Activated CD4-positive, CD25-positive, alpha-beta regulatory T cell treated with anti-CD3 and anti-CD28 coated beads, Interleukin-2, amount 50 U/mL, for 72 hours (primary cell): Measurements from ENCODE around the gene GDAP1L1.
"Not testable (repeated sequence)": the region's sequence is repeated elsewhere in the genome, so short reads cannot be mapped to it uniquely, and the experiment has no call there.

Experiments used
- DNase-seq: peaks from one replicate; pipeline ENCODE4 v3.0.0; 2021

The GDAP1L1 gene

GRCh38 chr20:44221368-44221954 is 25.6 kb upstream of the GDAP1L1 start:
- DNase-seq: no peak

DNA sequence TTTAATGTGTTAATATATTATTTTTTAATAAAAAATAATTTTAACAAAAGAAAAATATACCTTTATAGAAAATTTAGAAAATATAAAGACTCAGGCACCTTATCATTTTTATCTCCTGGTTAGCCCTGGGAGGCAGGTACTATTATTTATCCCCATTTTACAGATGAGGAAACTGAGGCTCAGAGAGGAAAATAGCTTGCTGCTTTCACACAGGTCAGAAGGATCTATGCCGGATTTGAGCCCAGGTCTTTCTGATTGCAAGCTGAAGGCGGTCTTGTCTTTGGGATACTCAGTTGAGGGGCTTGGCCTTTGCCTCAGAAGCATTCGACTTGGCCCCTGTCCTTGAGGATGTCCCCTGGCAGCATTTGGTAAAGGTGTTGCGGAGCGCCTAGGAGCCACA is 25.1 kb upstream of the GDAP1L1 start:
- no peak for DNase-seq

DNA sequence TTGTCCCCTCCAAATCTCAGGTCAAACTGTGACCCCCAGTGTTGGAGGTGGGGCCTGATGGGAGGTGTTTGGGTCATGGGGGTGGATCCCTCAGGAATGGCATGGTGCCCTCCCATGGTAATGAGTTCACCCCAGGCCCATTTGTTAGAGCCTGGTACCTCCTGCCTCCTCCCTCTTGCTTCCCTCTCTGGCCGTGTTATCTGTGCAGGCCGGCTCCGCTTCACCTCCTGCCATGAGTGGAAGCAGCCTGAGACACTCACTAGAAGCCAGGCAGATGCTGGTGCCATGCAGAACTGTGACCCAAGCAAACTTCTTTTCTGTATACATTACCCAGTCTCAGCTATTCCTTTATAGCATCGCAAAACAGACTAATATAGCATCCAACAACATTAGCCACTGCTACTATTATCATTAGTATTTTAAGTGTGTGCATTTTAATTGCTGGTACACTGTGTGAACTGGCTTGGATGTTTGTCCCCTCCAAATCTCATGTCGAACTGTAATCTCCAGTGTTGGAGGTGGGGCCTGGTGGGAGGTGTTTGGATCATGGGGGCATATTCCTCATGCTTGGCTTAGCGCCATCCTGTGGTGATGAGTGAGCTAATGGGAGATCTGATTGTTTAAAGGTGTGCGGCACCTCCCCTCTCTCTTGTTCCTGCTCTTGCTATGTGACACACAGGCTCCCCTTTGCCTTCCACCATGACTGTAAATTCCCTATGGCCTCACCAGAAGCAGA is 24.3 kb upstream of the GDAP1L1 start:
- no peak for DNase-seq

- DNase-seq: no peak
Observed at GRCh38 chr20:44223721-44224120, 23.4 kb upstream of the GDAP1L1 start.

GRCh38 chr20:44224637-44225036 is 22.5 kb upstream of the GDAP1L1 start:
- DNase-seq: no peak

DNA sequence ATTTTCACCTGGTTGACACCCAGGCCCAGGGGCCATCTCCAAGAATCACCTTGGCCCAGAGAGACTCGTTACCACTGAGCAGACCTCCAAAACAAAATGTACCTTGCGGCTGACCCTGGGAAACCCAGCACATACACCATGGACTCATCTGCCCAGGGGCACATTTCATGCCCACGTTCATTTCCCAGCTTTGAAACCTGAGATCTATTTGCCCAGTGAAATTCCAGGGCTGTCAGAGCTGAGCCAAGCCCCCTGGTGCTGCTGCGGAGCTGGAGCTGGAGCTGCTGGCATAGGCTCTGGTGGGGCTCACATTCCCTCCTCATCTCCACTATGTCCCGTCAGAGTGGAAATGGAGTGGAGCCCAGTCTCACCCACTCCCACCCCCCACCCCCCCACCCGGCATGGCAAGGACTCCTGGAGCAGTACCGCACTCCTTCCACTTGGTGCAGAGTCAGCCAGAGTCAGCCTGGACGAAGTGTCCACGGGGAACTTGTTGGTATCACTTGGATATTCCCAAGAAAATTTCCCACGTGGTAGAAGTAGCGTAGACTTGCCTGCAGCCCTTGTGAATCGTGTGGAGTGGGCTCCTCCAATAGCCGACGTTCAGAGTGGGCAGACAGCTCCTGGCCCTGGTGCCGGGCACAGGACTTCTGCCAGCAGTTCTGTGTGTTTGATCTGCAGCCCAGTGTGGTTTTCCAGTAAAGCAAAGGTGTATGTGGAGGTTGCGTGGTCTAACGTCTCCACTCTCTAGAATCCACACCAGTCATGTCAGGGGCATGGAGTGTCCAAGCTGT is 18.4 kb upstream of the GDAP1L1 start:
- DNase-seq: no peak

GRCh38 chr20:44231193-44231592 is 15.9 kb upstream of the GDAP1L1 start:
- no peak for DNase-seq

DNA sequence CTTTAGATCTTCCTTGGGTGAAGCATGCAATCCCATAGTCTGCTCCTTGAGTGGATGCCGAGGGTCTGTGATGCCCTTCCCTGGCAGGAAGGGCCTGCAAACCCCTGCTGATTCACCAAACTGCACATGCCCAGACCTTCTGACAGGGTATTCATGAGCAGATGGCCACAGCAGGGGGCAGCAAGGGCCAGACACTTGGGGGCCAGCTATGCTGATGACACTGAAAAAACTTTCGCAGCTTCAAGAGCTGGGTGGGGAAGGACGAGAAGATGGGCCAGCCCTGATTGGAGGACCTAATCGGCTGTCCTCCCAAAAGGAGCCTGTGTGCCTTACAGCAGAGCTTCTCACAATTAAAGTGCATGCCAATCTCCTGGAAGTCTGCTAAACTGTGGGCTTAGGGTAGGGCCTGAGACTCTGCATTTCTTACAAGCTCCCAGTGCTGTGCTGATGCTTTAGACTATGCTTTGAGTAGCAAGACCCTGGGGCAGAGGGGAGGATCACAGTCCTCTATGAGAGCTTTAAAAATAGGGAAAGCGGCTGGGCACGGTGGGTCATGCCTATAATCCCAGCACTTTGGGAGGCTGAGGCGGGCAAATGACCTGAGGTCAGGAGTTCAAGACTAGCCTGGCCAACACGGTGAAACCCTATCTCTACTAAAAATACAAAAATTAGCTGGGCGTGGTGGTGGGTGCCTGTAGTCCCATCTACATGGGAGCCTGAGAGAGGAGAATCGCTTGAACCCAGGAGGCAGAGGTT is 15.2 kb upstream of the GDAP1L1 start:
- DNase-seq: no peak

DNA sequence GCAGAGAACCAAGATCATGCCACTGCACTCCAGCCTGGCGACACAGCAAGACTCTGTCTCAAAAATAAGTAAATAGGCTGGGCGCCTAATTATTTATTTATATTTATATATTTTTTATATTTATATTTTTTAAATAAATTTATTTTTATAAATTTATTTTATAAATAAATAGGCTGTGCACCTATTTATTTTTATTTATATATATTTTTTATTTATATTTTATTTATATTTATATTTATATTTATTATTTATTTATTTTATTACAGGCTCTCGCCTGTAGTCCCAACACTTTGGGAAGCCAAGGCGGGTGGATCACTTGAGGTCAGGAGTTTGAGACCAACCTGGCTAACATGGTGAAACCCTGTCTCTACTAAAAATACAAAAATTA is 14.6 kb upstream of the GDAP1L1 start:
- DNase-seq: not testable (repeated sequence)

- no peak for DNase-seq
Observed at GRCh38 chr20:44233436-44234016, 13.6 kb upstream of the GDAP1L1 start.

DNA sequence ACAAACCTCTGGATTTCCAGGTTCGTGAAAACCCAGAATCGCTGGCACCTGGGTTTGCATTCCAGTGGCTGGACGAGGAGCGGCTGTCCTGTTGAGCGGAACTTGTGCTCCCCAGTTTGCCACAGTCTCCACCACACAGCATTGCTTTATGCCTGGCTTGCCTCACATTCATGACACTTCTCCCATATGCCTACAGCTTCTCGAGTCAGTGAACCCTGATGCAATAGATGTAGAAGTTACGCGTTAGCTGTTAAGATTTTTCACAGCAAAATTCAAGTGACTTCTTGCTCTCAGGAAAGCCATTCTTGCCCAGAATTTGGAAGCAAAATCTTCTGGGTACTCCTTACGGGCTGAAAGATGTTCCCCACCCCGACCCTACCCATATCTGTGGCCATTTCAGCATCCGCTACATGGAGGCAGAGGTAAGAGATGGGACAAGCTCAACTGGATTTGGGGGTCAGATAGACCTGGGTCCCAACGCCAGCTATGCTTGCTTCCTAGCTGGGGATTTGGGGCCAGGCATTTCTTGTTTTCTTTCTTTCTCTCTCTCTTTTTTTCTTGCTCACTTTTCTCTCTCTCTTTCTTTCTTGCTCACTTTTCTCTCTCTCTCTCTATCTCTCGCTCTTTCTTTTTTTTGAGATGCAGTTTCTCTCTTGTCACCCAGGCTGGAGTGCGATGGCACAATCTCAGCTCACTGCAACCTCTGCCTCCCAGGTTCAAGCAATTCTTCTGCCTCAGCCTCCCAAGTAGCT is 12.4 kb upstream of the GDAP1L1 start:
- DNase-seq: no peak

DNA sequence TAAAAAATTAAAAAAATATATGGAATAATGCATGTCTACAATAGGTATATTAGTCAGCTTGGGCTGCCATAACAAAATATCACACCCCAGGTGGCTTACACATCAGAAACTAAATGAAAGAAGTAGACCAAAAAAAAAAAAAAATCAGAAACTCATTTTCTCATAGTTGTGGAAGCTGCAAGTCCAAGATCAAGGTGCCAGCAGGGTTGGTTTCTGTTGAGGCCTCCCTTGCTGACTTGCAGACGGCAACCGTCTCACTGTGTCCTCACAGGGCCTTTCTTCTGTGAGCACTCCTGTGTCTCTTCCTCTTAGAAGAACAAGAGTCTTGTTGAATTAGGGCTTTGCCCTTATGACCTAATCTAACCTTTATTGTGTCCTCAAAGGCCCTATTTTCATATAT is 11.4 kb upstream of the GDAP1L1 start:
- no peak for DNase-seq

GRCh38 chr20:44236840-44237239 is 10.3 kb upstream of the GDAP1L1 start:
- not testable (repeated sequence) for DNase-seq

- DNase-seq: no peak
Observed at GRCh38 chr20:44241796-44242195, 5.3 kb upstream of the GDAP1L1 start.

GRCh38 chr20:44245977-44246376 is 1.1 kb upstream of the GDAP1L1 start:
- DNase-seq: no peak

GRCh38 chr20:44247586-44248409 is 690 bp downstream of the GDAP1L1 start:
- no peak for DNase-seq

DNA sequence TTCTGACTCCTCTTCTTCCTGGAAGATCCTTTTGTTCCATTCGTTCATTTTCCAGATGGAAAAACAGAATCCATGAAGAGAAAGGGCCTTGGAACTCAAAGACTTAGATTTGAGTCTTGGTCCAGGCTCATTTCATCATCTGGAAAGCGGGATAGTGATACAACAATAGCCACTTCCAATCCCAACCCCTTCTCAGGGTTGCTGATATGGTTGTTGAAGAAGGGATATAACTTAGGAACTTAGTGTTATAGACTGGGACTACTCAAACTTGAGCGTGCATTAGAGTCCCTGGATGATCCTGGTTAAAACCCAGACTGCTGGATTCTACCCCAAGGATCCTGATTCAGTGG is 1.3 kb downstream of the GDAP1L1 start:
- DNase-seq: no peak

- no peak for DNase-seq
Observed at GRCh38 chr20:44251284-44251683, 4.2 kb downstream of the GDAP1L1 start.

DNA sequence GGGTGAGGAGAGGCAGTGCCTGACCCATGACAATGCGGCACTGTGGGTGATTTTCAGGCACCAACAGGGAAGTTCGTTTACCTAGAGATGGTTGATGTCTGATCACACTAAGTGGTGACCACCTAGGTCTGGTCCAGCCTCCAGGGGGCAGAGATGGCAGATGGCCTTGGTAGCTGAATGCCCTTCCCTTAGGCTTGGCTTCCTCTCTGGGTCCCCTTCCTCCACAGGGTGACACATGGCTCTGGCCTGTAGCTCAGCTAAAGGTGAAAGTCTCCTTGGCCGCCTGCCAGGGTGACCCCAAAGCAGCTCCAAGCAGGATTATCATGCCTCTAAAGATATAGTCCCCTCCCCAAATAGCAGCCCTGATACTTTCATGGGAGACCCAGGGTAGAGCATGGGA is 6.4 kb downstream of the GDAP1L1 start:
- no peak for DNase-seq

- DNase-seq: no peak
Observed at GRCh38 chr20:44254073-44254472, 7.0 kb downstream of the GDAP1L1 start.

- no peak for DNase-seq
Observed at GRCh38 chr20:44255942-44256341, 8.8 kb downstream of the GDAP1L1 start.
